Kidney epithelial cell (primary cell): ENCODE data around the gene UTP20. TPM values are rescaled to one million over a fixed set of nuclear protein-coding genes. Genes with fewer than 3 reads are reported as not detected.

Source experiments
- DNase-seq: peaks from one replicate; pipeline ENCODE4 v3.0.0-alpha.2; 2010; ENCODE audit warnings: low read depth
- H3K27me3 ChIP-seq: 2 replicates; pipeline ENCODE4 v1.6.0; 2011; ENCODE audit warnings: low read length; ENCODE audit not compliant: control insufficient read depth, insufficient read depth
- H3K36me3 ChIP-seq: 2 replicates; pipeline ENCODE4 v1.5.1; 2011; ENCODE audit warnings: low read length; ENCODE audit not compliant: control insufficient read depth, insufficient read depth
- H3K4me3 ChIP-seq: 2 replicates; pipeline ENCODE4 v1.5.1; 2011; ENCODE audit warnings: low read depth, mild to moderate bottlenecking, control low read depth, low read length
- CTCF ChIP-seq: IDR thresholded peaks from 2 replicates; pipeline ENCODE4 v1.5.1; 2011; ENCODE audit warnings: mild to moderate bottlenecking, moderate library complexity, low read length, control low read depth, inconsistent platforms; ENCODE audit not compliant: insufficient read depth, poor library complexity, severe bottlenecking
- total RNA-seq: library from RNA; depleted of rRNA; stranded (reverse); fragments of >200 nt; gene quantifications from 2 replicates; pipeline ENCODE4 v1.2.3, GENCODE V29; 2015

Gene UTP20
- total RNA-seq, 1 donor from 2014 or later = 16.5 TPM

DNA sequence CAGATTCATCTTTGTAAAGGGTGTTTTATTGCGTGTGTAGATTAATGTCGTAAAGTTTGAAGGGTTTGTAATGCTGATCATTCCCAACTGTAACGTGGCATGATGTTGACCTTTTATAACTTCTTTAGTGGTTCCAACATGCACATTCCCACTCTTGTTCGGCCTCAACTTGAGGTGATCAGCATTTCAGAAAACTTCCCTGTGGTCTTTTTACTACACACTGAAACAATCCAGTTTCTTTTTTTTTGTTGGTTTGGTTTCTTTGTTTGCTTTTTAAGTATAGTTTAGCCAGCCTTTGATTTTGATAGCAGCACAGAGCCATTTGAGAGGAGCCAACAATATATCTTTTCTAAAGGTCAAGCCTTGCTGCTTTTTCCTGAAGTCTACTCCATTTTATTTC lies 22.8 kb downstream of the UTP20 start:
- Histone ChIP-seq H3K36me3 (no peaks in the 10 kb centered on the region), H3K27me3 (no peaks in the 10 kb centered on the region), H3K4me3 (no peak overlapping the region)
- no peak for DNase-seq
- no peak for TF ChIP-seq CTCF

DNA sequence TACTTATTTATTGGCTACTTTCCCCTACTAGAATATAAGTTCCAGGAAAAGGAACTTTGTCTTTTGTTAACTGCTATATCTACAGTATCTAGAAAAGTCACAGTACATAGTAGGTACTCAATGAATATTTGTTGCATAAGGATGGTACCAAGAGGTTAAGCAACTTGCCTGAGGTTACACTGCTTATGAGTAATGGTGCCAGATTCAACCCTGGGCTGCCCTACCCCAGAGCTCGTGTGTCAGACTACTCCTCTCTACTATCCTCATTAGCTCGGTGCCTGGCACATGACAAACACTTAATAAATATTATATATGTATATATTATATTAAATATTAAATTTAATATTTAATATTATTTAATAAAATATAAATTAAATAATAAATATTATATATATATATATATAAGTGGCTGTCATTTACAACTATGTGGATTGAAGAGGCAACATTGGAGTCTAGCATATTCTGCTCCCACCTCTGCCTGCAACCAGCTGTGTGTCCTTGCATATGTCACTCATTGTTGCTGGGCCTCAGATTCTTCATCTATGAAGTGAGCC lies 25.4 kb downstream of the UTP20 start:
- TF ChIP-seq CTCF = no peak
- Histone ChIP-seq H3K4me3 (no peak overlapping the region), H3K36me3 (no peaks in the 10 kb centered on the region), H3K27me3 (no peaks in the 10 kb centered on the region)
- no peak for DNase-seq

- no peak for DNase-seq
- Histone ChIP-seq H3K27me3 (no peaks in the 10 kb centered on the region), H3K36me3 (no peaks in the 10 kb centered on the region), H3K4me3 (no peak overlapping the region)
- TF ChIP-seq CTCF = no peak
Measured at GRCh38 chr12:101305794-101306193, 25.9 kb downstream of the UTP20 start.

DNA sequence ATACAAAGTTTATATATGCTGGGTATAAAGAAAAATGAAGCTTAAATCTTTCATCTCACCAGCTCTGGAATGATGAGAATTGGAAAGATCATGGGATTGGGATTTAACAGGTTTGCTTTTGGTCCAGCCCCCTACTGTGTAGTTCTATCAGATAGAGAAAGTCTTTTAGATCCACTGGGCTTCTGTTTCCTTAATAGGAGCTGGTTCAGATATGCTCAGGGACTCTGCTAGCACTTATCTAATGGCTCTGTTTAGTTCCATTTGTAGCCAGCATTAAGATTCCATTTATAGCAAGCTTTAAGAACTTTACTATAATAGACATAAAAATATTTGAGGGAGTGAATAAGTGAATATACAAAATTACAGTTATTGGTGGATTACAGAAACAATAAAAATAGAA lies 42.6 kb downstream of the UTP20 start:
- no peak for DNase-seq
- TF ChIP-seq CTCF = no peak
- Histone ChIP-seq H3K4me3 (no peak overlapping the region), H3K36me3 (no peaks in the 10 kb centered on the region), H3K27me3 (no peaks in the 10 kb centered on the region)

GRCh38 chr12:101323255-101323654 lies 43.4 kb downstream of the UTP20 start:
- Histone ChIP-seq H3K27me3 (no peaks in the 10 kb centered on the region), H3K36me3 (no peaks in the 10 kb centered on the region), H3K4me3 (no peak overlapping the region)
- no peak for DNase-seq
- no peak for TF ChIP-seq CTCF

DNA sequence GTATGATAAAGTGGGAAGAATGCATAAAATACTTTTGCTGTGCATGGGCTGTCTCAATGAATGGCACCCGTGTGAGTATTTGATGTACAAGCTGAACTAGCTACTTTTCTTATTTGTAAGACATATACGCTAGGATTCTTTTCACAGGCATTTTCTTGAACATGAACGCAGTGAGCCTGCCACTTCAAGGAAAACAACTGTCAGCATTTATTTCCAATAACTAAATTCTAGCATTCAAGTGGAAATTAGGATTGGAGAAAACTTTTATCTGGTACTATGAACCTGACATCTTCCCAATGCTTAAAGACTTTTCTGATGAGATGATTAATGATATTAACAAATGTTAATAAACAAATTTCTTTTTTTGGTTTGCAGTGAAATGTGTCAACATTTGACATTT lies 45.7 kb downstream of the UTP20 start:
- Histone ChIP-seq H3K36me3 (no peaks in the 10 kb centered on the region), H3K4me3 (no peak overlapping the region)

More for the DNA sequence above, 45.7 kb downstream of the UTP20 start:
- no peaks in the 10 kb centered on the region for H3K27me3 ChIP-seq
- no peak for DNase-seq
- TF ChIP-seq CTCF = no peak
